Measurements from ENCODE around the gene SERPINB4. TPM values are rescaled to one million over a fixed set of nuclear protein-coding genes. Genes with fewer than 3 reads are reported as not detected.
"Not testable (repeated sequence)": the region's sequence is repeated elsewhere in the genome, so short reads cannot be mapped to it uniquely, and the experiment has no call there.

The SERPINB4 gene
- total and polyA plus RNA-seq, 4 donors, result 0.08 TPM; not detected in 3

DNA sequence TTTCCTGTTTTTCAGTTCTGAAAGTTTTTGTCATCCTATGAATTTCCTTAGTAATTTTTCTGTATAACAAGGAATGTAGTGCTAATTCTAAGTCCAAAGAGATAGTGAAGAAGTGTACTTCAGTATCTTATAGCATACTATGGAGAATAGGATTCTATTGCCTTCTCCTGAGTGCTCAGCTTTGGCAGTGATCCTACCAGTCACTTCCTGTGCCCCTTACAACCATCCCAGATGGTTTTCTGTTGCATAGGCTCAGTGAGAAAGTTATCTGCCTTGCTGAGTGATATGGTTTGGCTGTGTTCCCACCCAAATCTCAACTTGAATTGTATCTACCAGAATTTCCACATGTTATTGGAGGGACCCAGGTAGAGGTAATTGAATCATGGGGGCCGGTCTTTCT, 638 bp upstream of the SERPINB4 start:
- H3K4me1 ChIP-seq (ENCODE audit: control insufficient read depth in 1 of 2, insufficient read depth in 2 of 2, low read length in 2 of 2); ATAC-seq (ENCODE audit: low FRiP score); intact Hi-C loops (cut with DNase I); H3K4me3 ChIP-seq (ENCODE audit: low read length in 2 of 2); H3K27ac ChIP-seq (ENCODE audit: low read depth in 1 of 2, low read length in 2 of 2); H3K36me3 ChIP-seq (ENCODE audit: control insufficient read depth in 1 of 2, insufficient read depth in 2 of 2, low read length in 1 of 2); H3K9me3 ChIP-seq (ENCODE audit: control insufficient read depth, low read length); H3K27me3 ChIP-seq (ENCODE audit: control insufficient read depth in 1 of 2, insufficient read depth in 2 of 2, low read length in 1 of 2); DNase-seq: not testable (repeated sequence)
- 89 to 94% methylated on average over 1 of the region's 1 CpG for WGBS, 2 donors

DNA sequence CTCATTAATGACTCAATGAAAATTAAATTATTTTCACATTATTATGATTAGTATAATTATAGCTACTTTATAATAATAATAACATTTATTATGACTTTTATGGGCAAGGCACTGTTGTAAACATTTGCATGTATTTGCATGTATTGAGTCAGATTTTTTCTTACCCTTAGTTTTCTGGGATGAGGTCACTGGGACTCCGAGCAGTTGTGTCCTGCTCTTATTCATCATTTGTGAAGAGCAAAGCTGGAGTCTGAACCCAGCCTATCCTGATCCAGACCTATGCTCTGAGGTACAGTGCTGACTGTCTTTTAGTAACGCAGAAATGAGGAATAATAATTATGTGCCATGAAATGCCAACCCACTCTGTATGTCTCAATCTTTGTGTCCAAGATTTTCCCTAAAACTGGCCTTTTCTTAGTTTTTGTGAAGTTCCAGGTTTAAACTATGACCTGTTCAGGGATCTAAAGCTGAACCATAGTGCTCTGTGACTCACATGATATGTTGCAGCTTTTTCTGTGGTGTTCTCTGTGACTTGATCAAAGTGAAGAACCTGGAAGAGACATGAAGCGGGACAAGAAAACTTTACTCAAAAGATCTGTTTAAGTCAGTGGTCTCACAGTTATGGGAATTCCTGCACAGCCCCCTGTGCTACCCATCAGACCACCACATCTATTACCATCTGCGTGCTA, 1.2 kb downstream of the SERPINB4 start:
- H3K27me3 ChIP-seq (ENCODE audit: control insufficient read depth in 1 of 2, insufficient read depth in 2 of 2, low read length in 1 of 2); H3K9me3 ChIP-seq (ENCODE audit: control insufficient read depth, low read length); H3K4me1 ChIP-seq (ENCODE audit: control insufficient read depth in 1 of 2, insufficient read depth in 2 of 2, low read length in 2 of 2); ATAC-seq (ENCODE audit: low FRiP score); DNase-seq; H3K27ac ChIP-seq (ENCODE audit: low read depth in 1 of 2, low read length in 2 of 2); intact Hi-C loops (cut with DNase I); H3K4me3 ChIP-seq (ENCODE audit: low read length in 2 of 2); H3K36me3 ChIP-seq (ENCODE audit: control insufficient read depth in 1 of 2, insufficient read depth in 2 of 2, low read length in 1 of 2): not testable (repeated sequence)
- WGBS, 2 donors, result 88% methylated on average over 4 of the region's 4 CpGs

DNA sequence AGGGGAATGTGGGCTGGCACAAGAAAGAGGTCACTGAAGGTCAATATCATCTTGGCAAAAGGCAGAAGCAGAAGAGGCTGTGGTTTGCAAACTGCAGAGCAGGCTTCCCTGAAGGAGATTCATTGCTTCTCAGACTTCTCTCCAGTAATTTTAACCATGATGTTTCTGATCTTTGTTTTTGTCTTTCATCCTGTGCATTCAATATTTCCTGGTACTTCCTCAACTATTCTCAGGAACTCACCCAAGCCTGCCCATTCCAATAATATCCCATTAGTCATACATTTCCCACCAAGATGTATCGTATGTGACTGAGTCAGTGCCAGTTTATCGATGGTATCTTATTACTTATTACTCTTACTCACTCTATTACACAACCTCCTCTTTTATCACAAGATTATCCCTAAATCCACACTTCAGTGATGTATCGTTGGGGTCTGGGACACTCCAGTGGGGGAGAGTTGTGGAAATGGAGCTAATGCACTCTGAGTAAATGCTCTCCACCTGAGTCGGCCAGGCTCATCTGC, 2.8 kb downstream of the SERPINB4 start:
- intact Hi-C loops (cut with DNase I); H3K4me3 ChIP-seq (ENCODE audit: low read length in 2 of 2); H3K27ac ChIP-seq (ENCODE audit: low read depth in 1 of 2, low read length in 2 of 2); DNase-seq; H3K4me1 ChIP-seq (ENCODE audit: control insufficient read depth in 1 of 2, insufficient read depth in 2 of 2, low read length in 2 of 2); H3K36me3 ChIP-seq (ENCODE audit: control insufficient read depth in 1 of 2, insufficient read depth in 2 of 2, low read length in 1 of 2); ATAC-seq (ENCODE audit: low FRiP score); H3K9me3 ChIP-seq (ENCODE audit: control insufficient read depth, low read length); H3K27me3 ChIP-seq (ENCODE audit: control insufficient read depth in 1 of 2, insufficient read depth in 2 of 2, low read length in 1 of 2): not testable (repeated sequence)
- WGBS, 2 donors, result 84% methylated on average over 4 of the region's 4 CpGs

DNA sequence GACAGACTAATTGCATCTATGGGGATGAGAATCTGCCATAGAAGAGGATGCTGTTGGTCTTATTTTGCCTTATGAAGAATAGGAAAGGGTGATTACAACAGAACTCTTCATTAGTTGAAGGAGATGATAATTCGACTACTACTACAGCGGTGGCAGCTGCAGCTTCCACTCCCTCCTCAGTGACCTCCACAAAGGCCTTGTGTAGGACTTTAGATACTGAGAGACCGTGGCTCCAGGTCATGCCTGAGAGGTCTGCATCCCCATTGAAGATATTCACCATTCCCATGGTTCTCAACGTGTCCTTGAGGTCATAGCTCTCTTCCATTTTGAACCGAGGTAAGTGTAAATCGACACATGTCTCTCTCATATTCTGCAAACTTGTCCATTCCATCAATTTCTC, 6.4 kb downstream of the SERPINB4 start:
- 85 to 86% methylated on average over 6 of the region's 6 CpGs for WGBS, 2 donors
- intact Hi-C loops (cut with DNase I), result no loop called here
- ATAC-seq (ENCODE audit: low FRiP score) (no peak), DNase-seq (no peak)
- Histone ChIP-seq H3K27me3 (ENCODE audit: control insufficient read depth in 1 of 2, insufficient read depth in 2 of 2, low read length in 1 of 2) (no peaks in the 10 kb centered on the region), H3K27ac (ENCODE audit: low read depth in 1 of 2, low read length in 2 of 2) (no peak overlapping the region), H3K4me1 (ENCODE audit: control insufficient read depth in 1 of 2, insufficient read depth in 2 of 2, low read length in 2 of 2) (no peaks in the 10 kb centered on the region), H3K4me3 (ENCODE audit: low read length in 2 of 2) (no peak overlapping the region), H3K9me3 (ENCODE audit: control insufficient read depth, low read length) (no peaks in the 10 kb centered on the region), H3K36me3 (ENCODE audit: control insufficient read depth in 1 of 2, insufficient read depth in 2 of 2, low read length in 1 of 2) (no peaks in the 10 kb centered on the region)

DNA sequence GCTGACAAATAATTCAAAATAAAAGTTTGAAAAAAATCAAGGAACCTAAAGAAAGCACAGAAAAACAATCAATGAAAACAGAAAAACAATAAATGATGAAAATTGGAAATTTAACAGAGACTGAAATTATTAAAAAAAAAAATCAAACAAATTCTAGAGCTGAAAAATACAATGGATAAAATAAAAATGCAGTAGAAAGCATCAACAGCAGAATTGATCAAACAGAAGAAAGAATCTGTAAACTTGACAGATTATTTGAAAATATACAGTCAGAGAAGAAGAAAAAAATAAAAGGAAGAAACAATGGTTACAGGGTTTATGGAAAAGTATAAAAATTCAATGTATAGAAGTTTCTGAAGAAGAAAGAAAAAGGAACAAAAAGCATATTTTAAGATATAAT, 16.2 kb downstream of the SERPINB4 start:
- ATAC-seq (ENCODE audit: low FRiP score), result no peak

DNA sequence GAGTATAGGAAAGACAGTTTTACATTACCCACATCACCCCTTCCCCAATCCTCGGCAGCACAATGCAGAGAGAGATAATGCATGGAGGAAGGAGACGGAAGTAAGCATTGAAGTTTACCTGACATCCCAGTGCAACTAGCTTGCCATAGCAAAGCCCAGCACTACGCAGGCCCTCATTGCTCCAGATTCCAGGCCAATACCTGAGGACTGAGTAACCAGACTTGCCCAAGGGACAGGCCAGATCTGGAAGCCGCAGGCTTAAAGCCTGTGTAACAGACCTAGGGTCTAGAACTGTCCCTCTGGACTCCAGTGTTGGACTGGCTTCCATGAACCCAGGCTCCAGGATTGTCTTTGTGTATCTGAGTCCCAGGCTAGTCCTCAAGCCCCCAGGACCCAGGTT, 17.6 kb downstream of the SERPINB4 start:
- H3K4me3 ChIP-seq (ENCODE audit: low read length in 2 of 2), result no peak overlapping the region
- no peaks in the 10 kb centered on the region for H3K27me3 ChIP-seq (ENCODE audit: control insufficient read depth in 1 of 2, insufficient read depth in 2 of 2, low read length in 1 of 2)
- intact Hi-C loops (cut with DNase I), result loop anchor here in 1 of 2 donors (10.0 kb wide), 1 partner anchor 62 kb away; no protein-coding TSS in a partner anchor
- no peaks in the 10 kb centered on the region for H3K36me3 ChIP-seq (ENCODE audit: control insufficient read depth in 1 of 2, insufficient read depth in 2 of 2, low read length in 1 of 2)
- 66 to 73% methylated on average over 4 of the region's 4 CpGs for WGBS, 2 donors
- no peak for DNase-seq
- H3K9me3 ChIP-seq (ENCODE audit: control insufficient read depth, low read length), result peaks cover 14% of the 10 kb centered on the region
- no peak overlapping the region for H3K27ac ChIP-seq (ENCODE audit: low read depth in 1 of 2, low read length in 2 of 2)
- ATAC-seq (ENCODE audit: low FRiP score), result no peak
- H3K4me1 ChIP-seq (ENCODE audit: control insufficient read depth in 1 of 2, insufficient read depth in 2 of 2, low read length in 2 of 2), result no peaks in the 10 kb centered on the region

More for the DNA sequence above, 16.2 kb downstream of the SERPINB4 start:
- Histone ChIP-seq H3K4me1 (ENCODE audit: control insufficient read depth in 1 of 2, insufficient read depth in 2 of 2, low read length in 2 of 2) (no peaks in the 10 kb centered on the region), H3K4me3 (ENCODE audit: low read length in 2 of 2) (no peak overlapping the region), H3K36me3 (ENCODE audit: control insufficient read depth in 1 of 2, insufficient read depth in 2 of 2, low read length in 1 of 2) (no peaks in the 10 kb centered on the region), H3K9me3 (ENCODE audit: control insufficient read depth, low read length) (peaks cover 10% of the 10 kb centered on the region), H3K27me3 (ENCODE audit: control insufficient read depth in 1 of 2, insufficient read depth in 2 of 2, low read length in 1 of 2) (no peaks in the 10 kb centered on the region), H3K27ac (ENCODE audit: low read depth in 1 of 2, low read length in 2 of 2) (no peak overlapping the region)
- no peak for DNase-seq
- intact Hi-C loops (cut with DNase I), result loop anchor here in 1 of 2 donors (10.0 kb wide), 1 partner anchor 63 kb away; no protein-coding TSS in a partner anchor

DNA sequence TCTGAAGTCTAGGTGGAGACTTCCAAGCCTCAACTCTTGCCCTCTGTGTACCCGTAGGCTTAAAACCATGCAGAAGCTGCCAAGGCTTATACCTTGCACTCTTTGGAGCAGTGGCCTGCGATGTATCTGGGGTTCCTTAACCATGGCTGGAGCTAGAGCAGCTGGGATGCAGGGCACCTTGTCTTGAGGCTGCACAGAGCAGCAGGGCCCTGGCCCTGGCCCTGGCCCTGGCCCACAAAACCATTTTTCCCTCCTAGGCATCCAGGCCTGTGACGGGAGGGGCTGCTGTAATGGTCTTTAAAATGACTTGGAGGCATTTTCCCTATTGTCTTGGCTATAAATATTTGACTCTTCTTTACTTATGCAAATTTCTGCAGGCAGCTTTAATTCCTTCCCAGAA, 19.2 kb downstream of the SERPINB4 start:
- 77 to 79% methylated on average over 3 of the region's 3 CpGs for WGBS, 2 donors
- DNase-seq (no peak), ATAC-seq (ENCODE audit: low FRiP score) (no peak)
- Histone ChIP-seq H3K4me1 (ENCODE audit: control insufficient read depth in 1 of 2, insufficient read depth in 2 of 2, low read length in 2 of 2) (no peaks in the 10 kb centered on the region), H3K27me3 (ENCODE audit: control insufficient read depth in 1 of 2, insufficient read depth in 2 of 2, low read length in 1 of 2) (no peaks in the 10 kb centered on the region), H3K4me3 (ENCODE audit: low read length in 2 of 2) (no peak overlapping the region), H3K36me3 (ENCODE audit: control insufficient read depth in 1 of 2, insufficient read depth in 2 of 2, low read length in 1 of 2) (no peaks in the 10 kb centered on the region), H3K9me3 (ENCODE audit: control insufficient read depth, low read length) (peaks cover 15% of the 10 kb centered on the region), H3K27ac (ENCODE audit: low read depth in 1 of 2, low read length in 2 of 2) (no peak overlapping the region)
- intact Hi-C loops (cut with DNase I), result loop anchor here in 1 of 2 donors (10.0 kb wide), 1 partner anchor 60 kb away; no protein-coding TSS in a partner anchor

DNA sequence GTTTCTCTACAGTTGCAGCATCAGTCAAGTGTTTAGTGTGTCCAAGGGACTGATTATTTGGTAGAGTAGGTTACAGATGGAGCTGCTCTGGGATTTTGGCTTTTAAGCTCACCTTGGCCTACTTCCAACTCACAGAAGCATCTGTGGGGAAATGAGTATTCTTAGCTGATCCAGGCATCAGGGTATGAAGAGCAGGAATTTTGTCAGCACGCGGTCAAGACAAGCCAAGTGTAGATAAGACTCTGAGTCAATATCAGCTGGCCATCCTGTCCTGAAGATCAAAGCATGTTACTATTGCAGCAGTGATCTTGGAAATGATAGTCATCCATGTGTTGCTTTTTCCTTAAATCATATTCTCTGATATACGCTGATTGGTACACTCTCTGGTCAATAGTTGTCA, 24.4 kb downstream of the SERPINB4 start:
- Histone ChIP-seq H3K27me3 (ENCODE audit: control insufficient read depth in 1 of 2, insufficient read depth in 2 of 2, low read length in 1 of 2) (no peaks in the 10 kb centered on the region), H3K9me3 (ENCODE audit: control insufficient read depth, low read length) (peaks cover 6% of the 10 kb centered on the region), H3K4me1 (ENCODE audit: control insufficient read depth in 1 of 2, insufficient read depth in 2 of 2, low read length in 2 of 2) (no peaks in the 10 kb centered on the region), H3K27ac (ENCODE audit: low read depth in 1 of 2, low read length in 2 of 2) (no peak overlapping the region), H3K4me3 (ENCODE audit: low read length in 2 of 2) (no peak overlapping the region), H3K36me3 (ENCODE audit: control insufficient read depth in 1 of 2, insufficient read depth in 2 of 2, low read length in 1 of 2) (no peaks in the 10 kb centered on the region)
- WGBS, 2 donors, result 93% methylated on average over 3 of the region's 3 CpGs
- DNase-seq (no peak), ATAC-seq (ENCODE audit: low FRiP score) (no peak)
- intact Hi-C loops (cut with DNase I), result loop anchor here in 1 of 2 donors (10.0 kb wide), 1 partner anchor 55 kb away; no protein-coding TSS in a partner anchor

DNA sequence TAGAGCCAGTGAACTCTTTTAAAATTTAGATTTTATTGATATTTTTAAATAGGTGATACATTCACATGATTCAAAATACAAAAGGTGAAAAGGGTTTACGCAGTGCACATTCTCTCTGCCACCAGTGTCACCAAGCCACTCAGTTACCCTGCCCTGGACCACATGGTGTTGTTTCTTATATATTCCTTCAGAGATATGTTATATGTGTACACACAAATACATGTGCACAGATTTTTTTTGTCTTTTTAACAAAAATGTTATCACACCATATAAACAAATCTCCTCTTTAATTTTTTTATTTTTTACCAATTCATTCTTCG, 26.2 kb downstream of the SERPINB4 start:
- Histone ChIP-seq H3K36me3 (ENCODE audit: control insufficient read depth in 1 of 2, insufficient read depth in 2 of 2, low read length in 1 of 2) (no peaks in the 10 kb centered on the region), H3K27me3 (ENCODE audit: control insufficient read depth in 1 of 2, insufficient read depth in 2 of 2, low read length in 1 of 2) (no peaks in the 10 kb centered on the region), H3K4me1 (ENCODE audit: control insufficient read depth in 1 of 2, insufficient read depth in 2 of 2, low read length in 2 of 2) (no peaks in the 10 kb centered on the region), H3K27ac (ENCODE audit: low read depth in 1 of 2, low read length in 2 of 2) (no peak overlapping the region), H3K9me3 (ENCODE audit: control insufficient read depth, low read length) (peaks cover 5% of the 10 kb centered on the region), H3K4me3 (ENCODE audit: low read length in 2 of 2) (no peak overlapping the region)
- no peak for ATAC-seq (ENCODE audit: low FRiP score)
- no peak for DNase-seq
- intact Hi-C loops (cut with DNase I), result no loop called here
- WGBS, 2 donors, result 89 to 93% methylated on average over 2 of the region's 2 CpGs
